BE2C (cell line): ENCODE data around the gene ISCU.

ENCODE experiments used
- DNase-seq: peaks from one replicate; pipeline ENCODE4 v3.0.0-alpha.2; 2020
- H3K27me3 ChIP-seq: fragments of 250-450 bp; sonication (Bioruptor Pico); 2 replicates; pipeline ENCODE4 v1.5.1; 2020; ENCODE audit warnings: mild to moderate bottlenecking
- H3K36me3 ChIP-seq: fragments of 250-450 bp; sonication (Bioruptor Pico); 2 replicates; pipeline ENCODE4 v1.5.1; 2020; ENCODE audit warnings: mild to moderate bottlenecking
- H3K4me1 ChIP-seq: fragments of 250-450 bp; sonication (Bioruptor Pico); 2 replicates; pipeline ENCODE4 v1.5.1; 2020
- H3K4me3 ChIP-seq: 2 replicates; pipeline ENCODE4 v1.5.1; 2011; ENCODE audit warnings: low read depth, low read length
- H3K9me3 ChIP-seq: fragments of 250-450 bp; sonication (Bioruptor Pico); 2 replicates; pipeline ENCODE4 v1.5.1; 2020
- CTCF ChIP-seq: IDR thresholded peaks from 2 replicates; pipeline ENCODE4 v1.5.1; 2012; ENCODE audit warnings: mild to moderate bottlenecking, low read depth, low read length

The ISCU gene

GRCh38 chr12:108599541-108599940, 37.1 kb downstream of the ISCU start:
- TF ChIP-seq CTCF, result no peak
- peaks cover 5% of the 10 kb centered on the region for H3K4me1 ChIP-seq
- H3K4me3 ChIP-seq, result no peak overlapping the region
- H3K36me3 ChIP-seq, result no peaks in the 10 kb centered on the region
- DNase-seq, result no peak
- H3K27me3 ChIP-seq, result no peaks in the 10 kb centered on the region
- H3K9me3 ChIP-seq, result no peaks in the 10 kb centered on the region

- H3K27me3 ChIP-seq, result no peaks in the 10 kb centered on the region
- H3K36me3 ChIP-seq, result no peaks in the 10 kb centered on the region
- no peak for TF ChIP-seq CTCF
- H3K4me3 ChIP-seq, result no peak overlapping the region
- no peak for DNase-seq
- no peaks in the 10 kb centered on the region for H3K9me3 ChIP-seq
- peaks cover 5% of the 10 kb centered on the region for H3K4me1 ChIP-seq
These were observed 37.7 kb downstream of the ISCU start for GRCh38 chr12:108599948-108600701.

- DNase-seq, result no peak
- no peak for TF ChIP-seq CTCF
- Histone ChIP-seq H3K4me1 (peaks cover 5% of the 10 kb centered on the region), H3K4me3 (no peak overlapping the region), H3K27me3 (no peaks in the 10 kb centered on the region), H3K9me3 (no peaks in the 10 kb centered on the region), H3K36me3 (no peaks in the 10 kb centered on the region)
These were observed 38.3 kb downstream of the ISCU start for GRCh38 chr12:108600702-108601007.

GRCh38 chr12:108602209-108602705, 39.9 kb downstream of the ISCU start:
- no peak overlapping the region for H3K4me3 ChIP-seq
- H3K27me3 ChIP-seq, result no peaks in the 10 kb centered on the region
- H3K4me1 ChIP-seq, result peaks cover under 1% of the 10 kb centered on the region
- no peak for DNase-seq
- H3K36me3 ChIP-seq, result no peaks in the 10 kb centered on the region
- no peak for TF ChIP-seq CTCF
- no peaks in the 10 kb centered on the region for H3K9me3 ChIP-seq

GRCh38 chr12:108602976-108603704, 40.7 kb downstream of the ISCU start:
- no peaks in the 10 kb centered on the region for H3K36me3 ChIP-seq
- H3K9me3 ChIP-seq, result no peaks in the 10 kb centered on the region
- no peak for TF ChIP-seq CTCF

GRCh38 chr12:108603743-108604142, 41.3 kb downstream of the ISCU start:
- no peak for DNase-seq
- Histone ChIP-seq H3K36me3 (no peaks in the 10 kb centered on the region), H3K27me3 (no peaks in the 10 kb centered on the region), H3K4me3 (no peak overlapping the region), H3K4me1 (no peaks in the 10 kb centered on the region), H3K9me3 (no peaks in the 10 kb centered on the region)
- no peak for TF ChIP-seq CTCF

More at GRCh38 chr12:108602976-108603704, 40.7 kb downstream of the ISCU start:
- H3K27me3 ChIP-seq, result no peaks in the 10 kb centered on the region
- no peaks in the 10 kb centered on the region; the same call in 1 of the 2 replicates for H3K4me1 ChIP-seq
- no peak overlapping the region for H3K4me3 ChIP-seq
- DNase-seq, result no peak
